ENCODE data around the gene TMEM59L. TPM values are rescaled to one million over a fixed set of nuclear protein-coding genes. Genes with fewer than 3 reads are reported as not detected.

TMEM59L gene
- total and polyA plus RNA-seq, 4 donors: 0.08 to 0.15 (median 0.08) TPM; not detected in 1

DNA sequence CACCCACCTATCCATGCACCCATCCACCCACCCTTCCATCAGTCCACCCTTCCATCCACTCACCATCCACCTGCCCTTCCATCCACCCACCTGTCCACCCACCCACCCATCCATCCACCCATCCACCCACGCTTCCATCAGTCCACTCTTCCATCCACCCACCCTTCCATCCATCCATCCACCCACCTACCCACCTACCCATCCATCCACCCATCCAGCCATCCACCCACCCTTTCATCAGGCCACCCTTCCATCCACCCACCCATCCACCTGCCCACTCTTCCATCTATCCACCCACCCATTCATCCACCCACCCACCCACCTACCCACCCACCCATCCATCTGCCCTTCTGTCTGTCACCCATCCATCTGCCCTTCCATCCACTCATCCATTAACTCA, 41.2 kb downstream of the TMEM59L start:
- TF ChIP-seq TAF1 (conservative IDR thresholded peaks at IDR 0.05) (no peak), NR2F2 (IDR thresholded peaks at IDR 0.05) (no peak), YY1 (IDR thresholded peaks at IDR 0.05) (no peak), HNF4A (conservative IDR thresholded peaks at IDR 0.05) (no peak), GABPA (IDR thresholded peaks at IDR 0.05 in 1 of 2, conservative IDR thresholded peaks at IDR 0.05 in 1 of 2) (no peak), FOXA1 (IDR thresholded peaks at IDR 0.05) (no peak), FOXA2 (IDR thresholded peaks at IDR 0.05) (no peak)
- TF ChIP-seq, protein P1, sequence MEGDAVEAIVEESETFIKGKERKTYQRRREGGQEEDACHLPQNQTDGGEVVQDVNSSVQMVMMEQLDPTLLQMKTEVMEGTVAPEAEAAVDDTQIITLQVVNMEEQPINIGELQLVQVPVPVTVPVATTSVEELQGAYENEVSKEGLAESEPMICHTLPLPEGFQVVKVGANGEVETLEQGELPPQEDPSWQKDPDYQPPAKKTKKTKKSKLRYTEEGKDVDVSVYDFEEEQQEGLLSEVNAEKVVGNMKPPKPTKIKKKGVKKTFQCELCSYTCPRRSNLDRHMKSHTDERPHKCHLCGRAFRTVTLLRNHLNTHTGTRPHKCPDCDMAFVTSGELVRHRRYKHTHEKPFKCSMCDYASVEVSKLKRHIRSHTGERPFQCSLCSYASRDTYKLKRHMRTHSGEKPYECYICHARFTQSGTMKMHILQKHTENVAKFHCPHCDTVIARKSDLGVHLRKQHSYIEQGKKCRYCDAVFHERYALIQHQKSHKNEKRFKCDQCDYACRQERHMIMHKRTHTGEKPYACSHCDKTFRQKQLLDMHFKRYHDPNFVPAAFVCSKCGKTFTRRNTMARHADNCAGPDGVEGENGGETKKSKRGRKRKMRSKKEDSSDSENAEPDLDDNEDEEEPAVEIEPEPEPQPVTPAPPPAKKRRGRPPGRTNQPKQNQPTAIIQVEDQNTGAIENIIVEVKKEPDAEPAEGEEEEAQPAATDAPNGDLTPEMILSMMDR (IDR thresholded peaks at IDR 0.05; ENCODE audit: low read depth, low read length, missing input control): no peak
- TF ChIP-seq, protein P2, sequence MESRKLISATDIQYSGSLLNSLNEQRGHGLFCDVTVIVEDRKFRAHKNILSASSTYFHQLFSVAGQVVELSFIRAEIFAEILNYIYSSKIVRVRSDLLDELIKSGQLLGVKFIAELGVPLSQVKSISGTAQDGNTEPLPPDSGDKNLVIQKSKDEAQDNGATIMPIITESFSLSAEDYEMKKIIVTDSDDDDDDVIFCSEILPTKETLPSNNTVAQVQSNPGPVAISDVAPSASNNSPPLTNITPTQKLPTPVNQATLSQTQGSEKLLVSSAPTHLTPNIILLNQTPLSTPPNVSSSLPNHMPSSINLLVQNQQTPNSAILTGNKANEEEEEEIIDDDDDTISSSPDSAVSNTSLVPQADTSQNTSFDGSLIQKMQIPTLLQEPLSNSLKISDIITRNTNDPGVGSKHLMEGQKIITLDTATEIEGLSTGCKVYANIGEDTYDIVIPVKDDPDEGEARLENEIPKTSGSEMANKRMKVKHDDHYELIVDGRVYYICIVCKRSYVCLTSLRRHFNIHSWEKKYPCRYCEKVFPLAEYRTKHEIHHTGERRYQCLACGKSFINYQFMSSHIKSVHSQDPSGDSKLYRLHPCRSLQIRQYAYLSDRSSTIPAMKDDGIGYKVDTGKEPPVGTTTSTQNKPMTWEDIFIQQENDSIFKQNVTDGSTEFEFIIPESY (IDR thresholded peaks at IDR 0.05): no peak
- no peaks in the 10 kb centered on the region for H3K36me3 ChIP-seq (ENCODE audit: control insufficient read depth in 4 of 4, insufficient read depth in 3 of 4, low read depth in 1 of 4, low read length in 3 of 4)
- no peak overlapping the region for H3K9ac ChIP-seq (ENCODE audit: low read depth in 1 of 2, low read length in 2 of 2)
- DNase-seq (ENCODE audit: low spot score): no peak
- H3K27ac ChIP-seq (ENCODE audit: low read depth in 1 of 2, low read length in 2 of 2): no peak overlapping the region
- no peaks in the 10 kb centered on the region for H3K27me3 ChIP-seq (ENCODE audit: control insufficient read depth in 4 of 4, insufficient read depth in 4 of 4, low read length in 3 of 4)
- no peaks in the 10 kb centered on the region for H3K9me3 ChIP-seq (ENCODE audit: control insufficient read depth in 4 of 4, low read length in 3 of 4)
- H3K4me1 ChIP-seq (ENCODE audit: control insufficient read depth in 4 of 4, insufficient read depth in 4 of 4, low read length in 3 of 4): peaks cover 0 to 10% (median 2%) of the 10 kb centered on the region in 4 donors
- no peak overlapping the region for H3K4me3 ChIP-seq (ENCODE audit: low read depth in 1 of 3, low read length in 3 of 3)
- WGBS: 100% methylated on average over 1 of the region's 1 CpG

DNA sequence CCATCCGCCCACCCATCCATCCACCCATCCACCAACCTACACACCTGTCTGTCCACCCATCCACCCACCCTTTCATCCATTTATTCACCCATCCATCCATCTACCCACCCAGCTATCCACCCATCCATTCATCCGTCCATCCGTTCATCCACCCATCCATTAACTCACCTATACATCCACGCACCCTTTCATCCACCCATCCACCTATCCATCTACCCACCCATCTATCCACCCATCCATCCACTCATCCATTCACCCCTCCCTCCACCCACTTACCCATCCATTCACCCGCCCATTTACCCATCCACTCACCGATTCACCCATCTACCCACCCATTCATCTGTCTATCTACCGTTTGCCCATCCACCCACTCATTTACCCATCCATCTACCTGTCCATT, 41.8 kb downstream of the TMEM59L start:
- no peak overlapping the region for H3K9ac ChIP-seq (ENCODE audit: low read depth in 1 of 2, low read length in 2 of 2)
- DNase-seq (ENCODE audit: low spot score): no peak
- no peaks in the 10 kb centered on the region for H3K27me3 ChIP-seq (ENCODE audit: control insufficient read depth in 4 of 4, insufficient read depth in 4 of 4, low read length in 3 of 4)
- peaks cover 0 to 6% (median 0%) of the 10 kb centered on the region in 4 donors for H3K4me1 ChIP-seq (ENCODE audit: control insufficient read depth in 4 of 4, insufficient read depth in 4 of 4, low read length in 3 of 4)
- WGBS: 98% methylated on average over 7 of the region's 7 CpGs
- no peaks in the 10 kb centered on the region for H3K36me3 ChIP-seq (ENCODE audit: control insufficient read depth in 4 of 4, insufficient read depth in 3 of 4, low read depth in 1 of 4, low read length in 3 of 4)
- no peaks in the 10 kb centered on the region for H3K9me3 ChIP-seq (ENCODE audit: control insufficient read depth in 4 of 4, low read length in 3 of 4)
- TF ChIP-seq HNF4A (conservative IDR thresholded peaks at IDR 0.05): no peak
- no peak for TF ChIP-seq GABPA (IDR thresholded peaks at IDR 0.05 in 1 of 2, conservative IDR thresholded peaks at IDR 0.05 in 1 of 2)
- TF ChIP-seq RXRA (IDR thresholded peaks at IDR 0.05): no peak
- TF ChIP-seq FOXA1 (IDR thresholded peaks at IDR 0.05): no peak
- no peak for TF ChIP-seq NR2F2 (IDR thresholded peaks at IDR 0.05)
- no peak for TF ChIP-seq TAF1 (conservative IDR thresholded peaks at IDR 0.05)
- no peak for TF ChIP-seq RAD21 (IDR thresholded peaks at IDR 0.05)
- TF ChIP-seq, protein P3, sequence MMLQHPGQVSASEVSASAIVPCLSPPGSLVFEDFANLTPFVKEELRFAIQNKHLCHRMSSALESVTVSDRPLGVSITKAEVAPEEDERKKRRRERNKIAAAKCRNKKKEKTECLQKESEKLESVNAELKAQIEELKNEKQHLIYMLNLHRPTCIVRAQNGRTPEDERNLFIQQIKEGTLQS (IDR thresholded peaks at IDR 0.05): no peak
- TF ChIP-seq FOXA2 (IDR thresholded peaks at IDR 0.05): no peak
- TF ChIP-seq, protein P2 (IDR thresholded peaks at IDR 0.05): no peak
- TF ChIP-seq YY1 (IDR thresholded peaks at IDR 0.05): no peak
- TF ChIP-seq, protein P4, sequence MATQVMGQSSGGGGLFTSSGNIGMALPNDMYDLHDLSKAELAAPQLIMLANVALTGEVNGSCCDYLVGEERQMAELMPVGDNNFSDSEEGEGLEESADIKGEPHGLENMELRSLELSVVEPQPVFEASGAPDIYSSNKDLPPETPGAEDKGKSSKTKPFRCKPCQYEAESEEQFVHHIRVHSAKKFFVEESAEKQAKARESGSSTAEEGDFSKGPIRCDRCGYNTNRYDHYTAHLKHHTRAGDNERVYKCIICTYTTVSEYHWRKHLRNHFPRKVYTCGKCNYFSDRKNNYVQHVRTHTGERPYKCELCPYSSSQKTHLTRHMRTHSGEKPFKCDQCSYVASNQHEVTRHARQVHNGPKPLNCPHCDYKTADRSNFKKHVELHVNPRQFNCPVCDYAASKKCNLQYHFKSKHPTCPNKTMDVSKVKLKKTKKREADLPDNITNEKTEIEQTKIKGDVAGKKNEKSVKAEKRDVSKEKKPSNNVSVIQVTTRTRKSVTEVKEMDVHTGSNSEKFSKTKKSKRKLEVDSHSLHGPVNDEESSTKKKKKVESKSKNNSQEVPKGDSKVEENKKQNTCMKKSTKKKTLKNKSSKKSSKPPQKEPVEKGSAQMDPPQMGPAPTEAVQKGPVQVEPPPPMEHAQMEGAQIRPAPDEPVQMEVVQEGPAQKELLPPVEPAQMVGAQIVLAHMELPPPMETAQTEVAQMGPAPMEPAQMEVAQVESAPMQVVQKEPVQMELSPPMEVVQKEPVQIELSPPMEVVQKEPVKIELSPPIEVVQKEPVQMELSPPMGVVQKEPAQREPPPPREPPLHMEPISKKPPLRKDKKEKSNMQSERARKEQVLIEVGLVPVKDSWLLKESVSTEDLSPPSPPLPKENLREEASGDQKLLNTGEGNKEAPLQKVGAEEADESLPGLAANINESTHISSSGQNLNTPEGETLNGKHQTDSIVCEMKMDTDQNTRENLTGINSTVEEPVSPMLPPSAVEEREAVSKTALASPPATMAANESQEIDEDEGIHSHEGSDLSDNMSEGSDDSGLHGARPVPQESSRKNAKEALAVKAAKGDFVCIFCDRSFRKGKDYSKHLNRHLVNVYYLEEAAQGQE (IDR thresholded peaks at IDR 0.05): no peak
- TF ChIP-seq, protein P1 (IDR thresholded peaks at IDR 0.05; ENCODE audit: low read depth, low read length, missing input control): no peak
- no peak for TF ChIP-seq EGR1 (IDR thresholded peaks at IDR 0.05; ENCODE audit: low read depth in 2 of 2)
- no peak overlapping the region for H3K27ac ChIP-seq (ENCODE audit: low read depth in 1 of 2, low read length in 2 of 2)
- H3K4me3 ChIP-seq (ENCODE audit: low read depth in 1 of 3, low read length in 3 of 3): no peak overlapping the region
